ENCODE results near the gene VSIR.

Gene VSIR

GRCh38 chr10:71705582-71705981 lies 67.7 kb downstream of the VSIR start:
- H3K27ac ChIP-seq (ENCODE audit: low read length), result no peak overlapping the region
- ATAC-seq (ENCODE audit: insufficient read depth, low read depth), result no peak
- H3K4me2 ChIP-seq (ENCODE audit: insufficient read depth, low read length), result no peak overlapping the region
- H4K20me1 ChIP-seq (ENCODE audit: insufficient read depth, low read length), result no peaks in the 10 kb centered on the region; the same call in 1 of the 2 replicates
- no peak overlapping the region for H3K4me3 ChIP-seq (ENCODE audit: low read depth in 1 of 2, low read length in 2 of 2)
- H3K9ac ChIP-seq (ENCODE audit: low read depth, low read length), result no peak overlapping the region
- H3K79me2 ChIP-seq (ENCODE audit: insufficient read depth, low read length), result no peaks in the 10 kb centered on the region
- no peaks in the 10 kb centered on the region for H3K27me3 ChIP-seq (ENCODE audit: insufficient read depth, low read length, poor library complexity)
- no peaks in the 10 kb centered on the region for H3K36me3 ChIP-seq (ENCODE audit: insufficient read depth, low read length)
- H2AFZ ChIP-seq (ENCODE audit: low read depth, low read length), result no peak overlapping the region
- no peak for DNase-seq
- TF ChIP-seq, protein P1, sequence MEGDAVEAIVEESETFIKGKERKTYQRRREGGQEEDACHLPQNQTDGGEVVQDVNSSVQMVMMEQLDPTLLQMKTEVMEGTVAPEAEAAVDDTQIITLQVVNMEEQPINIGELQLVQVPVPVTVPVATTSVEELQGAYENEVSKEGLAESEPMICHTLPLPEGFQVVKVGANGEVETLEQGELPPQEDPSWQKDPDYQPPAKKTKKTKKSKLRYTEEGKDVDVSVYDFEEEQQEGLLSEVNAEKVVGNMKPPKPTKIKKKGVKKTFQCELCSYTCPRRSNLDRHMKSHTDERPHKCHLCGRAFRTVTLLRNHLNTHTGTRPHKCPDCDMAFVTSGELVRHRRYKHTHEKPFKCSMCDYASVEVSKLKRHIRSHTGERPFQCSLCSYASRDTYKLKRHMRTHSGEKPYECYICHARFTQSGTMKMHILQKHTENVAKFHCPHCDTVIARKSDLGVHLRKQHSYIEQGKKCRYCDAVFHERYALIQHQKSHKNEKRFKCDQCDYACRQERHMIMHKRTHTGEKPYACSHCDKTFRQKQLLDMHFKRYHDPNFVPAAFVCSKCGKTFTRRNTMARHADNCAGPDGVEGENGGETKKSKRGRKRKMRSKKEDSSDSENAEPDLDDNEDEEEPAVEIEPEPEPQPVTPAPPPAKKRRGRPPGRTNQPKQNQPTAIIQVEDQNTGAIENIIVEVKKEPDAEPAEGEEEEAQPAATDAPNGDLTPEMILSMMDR (IDR thresholded peaks at IDR 0.05; ENCODE audit: borderline replicate concordance, extremely low read depth, low read length, poor library complexity, severe bottlenecking), result no peak
- no peak for TF ChIP-seq EZH2 (IDR thresholded peaks at IDR 0.05; ENCODE audit: borderline replicate concordance, low read depth, low read length, severe bottlenecking)
- H3K4me1 ChIP-seq (ENCODE audit: insufficient read depth, low read length), result no peaks in the 10 kb centered on the region
- no peaks in the 10 kb centered on the region for H3K9me3 ChIP-seq (ENCODE audit: insufficient read depth, low read length, severe bottlenecking)

GRCh38 chr10:71704816-71705215 lies 68.5 kb downstream of the VSIR start:
- H3K9me3 ChIP-seq (ENCODE audit: insufficient read depth, low read length, severe bottlenecking), result no peaks in the 10 kb centered on the region
- no peaks in the 10 kb centered on the region for H3K79me2 ChIP-seq (ENCODE audit: insufficient read depth, low read length)
- DNase-seq, result no peak
- H3K27me3 ChIP-seq (ENCODE audit: insufficient read depth, low read length, poor library complexity), result no peaks in the 10 kb centered on the region
- H3K9ac ChIP-seq (ENCODE audit: low read depth, low read length), result no peak overlapping the region
- no peaks in the 10 kb centered on the region; the same call in 1 of the 2 replicates for H4K20me1 ChIP-seq (ENCODE audit: insufficient read depth, low read length)
- no peak for TF ChIP-seq EZH2 (IDR thresholded peaks at IDR 0.05; ENCODE audit: borderline replicate concordance, low read depth, low read length, severe bottlenecking)
- TF ChIP-seq, protein P1 (IDR thresholded peaks at IDR 0.05; ENCODE audit: borderline replicate concordance, extremely low read depth, low read length, poor library complexity, severe bottlenecking), result no peak
- no peak overlapping the region for H3K4me2 ChIP-seq (ENCODE audit: insufficient read depth, low read length)
- no peak overlapping the region for H3K4me3 ChIP-seq (ENCODE audit: low read depth in 1 of 2, low read length in 2 of 2)
- no peaks in the 10 kb centered on the region for H3K36me3 ChIP-seq (ENCODE audit: insufficient read depth, low read length)
- H3K4me1 ChIP-seq (ENCODE audit: insufficient read depth, low read length), result no peaks in the 10 kb centered on the region
- no peak overlapping the region for H3K27ac ChIP-seq (ENCODE audit: low read length)
- no peak for ATAC-seq (ENCODE audit: insufficient read depth, low read depth)
- H2AFZ ChIP-seq (ENCODE audit: low read depth, low read length), result no peak overlapping the region

- Histone ChIP-seq H3K36me3 (ENCODE audit: insufficient read depth, low read length) (no peaks in the 10 kb centered on the region), H3K27ac (ENCODE audit: low read length) (no peak overlapping the region), H3K27me3 (ENCODE audit: insufficient read depth, low read length, poor library complexity) (no peaks in the 10 kb centered on the region), H3K9me3 (ENCODE audit: insufficient read depth, low read length, severe bottlenecking) (no peaks in the 10 kb centered on the region), H3K4me2 (ENCODE audit: insufficient read depth, low read length) (no peak overlapping the region), H3K4me3 (ENCODE audit: low read depth in 1 of 2, low read length in 2 of 2) (no peak overlapping the region), H4K20me1 (ENCODE audit: insufficient read depth, low read length) (no peaks in the 10 kb centered on the region; the same call in 1 of the 2 replicates), H3K9ac (ENCODE audit: low read depth, low read length) (no peak overlapping the region), H3K4me1 (ENCODE audit: insufficient read depth, low read length) (no peaks in the 10 kb centered on the region), H3K79me2 (ENCODE audit: insufficient read depth, low read length) (no peaks in the 10 kb centered on the region), H2AFZ (ENCODE audit: low read depth, low read length) (no peak overlapping the region)
- DNase-seq, result no peak
- no peak for ATAC-seq (ENCODE audit: insufficient read depth, low read depth)
- TF ChIP-seq, protein P1 (IDR thresholded peaks at IDR 0.05; ENCODE audit: borderline replicate concordance, extremely low read depth, low read length, poor library complexity, severe bottlenecking), result peak; percentile 37
- TF ChIP-seq EZH2 (IDR thresholded peaks at IDR 0.05; ENCODE audit: borderline replicate concordance, low read depth, low read length, severe bottlenecking), result no peak
Observed at GRCh38 chr10:71703577-71703976, 69.7 kb downstream of the VSIR start.

Data from DND-41 (cell line).